ENCODE results near the gene DNAJC28. TPM values are rescaled to one million over a fixed set of nuclear protein-coding genes. Genes with fewer than 3 reads are reported as not detected.

The DNAJC28 gene
- total RNA-seq, 1 experiment from 2014 or later, result 3.4 TPM

- no CpG with 5 or more reads among the region's 2 CpGs for WGBS (ENCODE audit: extremely low coverage, insufficient read length, low lambda C conversion rate)
- no peak overlapping the region for H3K27ac ChIP-seq (ENCODE audit: insufficient read length, low read depth, low read length)
- peaks cover 62 to 93% (median 84%) of the 10 kb centered on the region in 3 experiments; a peak in 6 of 7 replicates for H3K36me3 Mint-ChIP-seq (ENCODE audit: insufficient read depth in 1 of 3, low read depth in 3 of 3)
These were observed 22.7 kb upstream of the DNAJC28 start for GRCh38 chr21:33514229-33514628.

More at GRCh38 chr21:33514229-33514628, 22.7 kb upstream of the DNAJC28 start:
- Histone ChIP-seq H3K4me2 (ENCODE audit: insufficient read depth, insufficient read length, low read length) (no peak overlapping the region), H3T11ph (ENCODE audit: low read length) (no peak overlapping the region), H2BK120ac (ENCODE audit: low read depth, low read length, poor library complexity, severe bottlenecking) (no peak overlapping the region), H2AFZ (ENCODE audit: low read length) (no peak overlapping the region), H2BK12ac (ENCODE audit: insufficient read length, low read depth, low read length) (no peak overlapping the region), H4K8ac (replicated peaks; ENCODE audit: insufficient read length, low read depth, low read length) (no peak overlapping the region), H2BK5ac (ENCODE audit: insufficient read length, low read length) (no peak overlapping the region), H3K27me3 (ENCODE audit: insufficient read depth, low read length) (no peaks in the 10 kb centered on the region), H3K79me2 (ENCODE audit: insufficient read depth, low read length) (no peaks in the 10 kb centered on the region), H3K4ac (ENCODE audit: low read depth, low read length) (no peak overlapping the region), H2BK15ac (ENCODE audit: low read depth, low read length) (no peak overlapping the region), H4K5ac (ENCODE audit: insufficient read length, low read depth, low read length) (no peak overlapping the region), H3K23ac (ENCODE audit: insufficient read length, low read depth, low read length) (no peak overlapping the region), H2BK20ac (ENCODE audit: low read depth, low read length, poor library complexity, severe bottlenecking) (no peak overlapping the region), H2AK5ac (ENCODE audit: insufficient read length, low read length) (no peak overlapping the region), H4K20me1 (ENCODE audit: control insufficient read depth, insufficient read depth, insufficient read length) (no peaks in the 10 kb centered on the region), H3K9ac (ENCODE audit: extremely low read depth, insufficient read length, low read length) (no peak overlapping the region), H3K14ac (ENCODE audit: insufficient read depth, low read length) (no peak overlapping the region), H3K18ac (ENCODE audit: insufficient read length, low read depth, low read length) (no peak overlapping the region), H3K4me1 (ENCODE audit: insufficient read depth, low read length) (no peaks in the 10 kb centered on the region), H3K79me1 (ENCODE audit: insufficient read depth, low read depth, low read length, poor library complexity, severe bottlenecking) (no peaks in the 10 kb centered on the region), H4K91ac (ENCODE audit: insufficient read length, low read depth, low read length) (no peak overlapping the region), H3K9me3 (ENCODE audit: control insufficient read depth, low read depth, low read length) (no peaks in the 10 kb centered on the region), H3K23me2 (ENCODE audit: insufficient read length, low read depth, low read length, poor library complexity, severe bottlenecking) (no peaks in the 10 kb centered on the region), H3K56ac (ENCODE audit: insufficient read length, low read depth, low read length) (no peak overlapping the region)
- Mint-ChIP-seq H3K4me1 (no peaks in the 10 kb centered on the region), H3K27ac (no peak overlapping the region), H3K4me3 (no peak overlapping the region), H3K9me3 (no peaks in the 10 kb centered on the region), H3K27me3 (ENCODE audit: low read depth) (no peaks in the 10 kb centered on the region)
- no peak for TF ChIP-seq CTCF (conservative IDR thresholded peaks at IDR 0.05)
- no peak for DNase-seq
